Breast epithelium (tissue), 3 donors: ENCODE measurements around the gene MKRN2.

Experiments
- CTCF ChIP-seq, 3 donors: fragments of 450-650 bp; IDR thresholded peaks; one replicate each; pipeline ENCODE4 v1.5.1; 2016 to 2017; ENCODE audit warnings: antibody characterized with exemption in 3 of 3, mild to moderate bottlenecking in 3 of 3, moderate library complexity in 3 of 3
- POLR2A ChIP-seq: fragments of 450-650 bp; IDR thresholded peaks from one replicate; pipeline ENCODE4 v1.6.1; 2016; ENCODE audit warnings: antibody characterized with exemption, mild to moderate bottlenecking, moderate library complexity

- no peak for TF ChIP-seq POLR2A
- no peak for TF ChIP-seq CTCF (IDR thresholded peaks at IDR 0.05)
Measured at GRCh38 chr3:12566976-12567375, 10.1 kb downstream of the MKRN2 start.
